HUES48 (cell line): Measurements from ENCODE around the gene DOCK6.
"Not testable (repeated sequence)": the region's sequence is repeated elsewhere in the genome, so short reads cannot be mapped to it uniquely, and the experiment has no call there.

Experiments used
- H3K27ac ChIP-seq: one replicate; pipeline ENCODE4 v1.7.0; 2013; ENCODE audit warnings: low read depth, low read length, inconsistent platforms
- H3K27me3 ChIP-seq: 2 replicates; pipeline ENCODE4 v1.6.1; 2013; ENCODE audit warnings: mild to moderate bottlenecking, low read length; ENCODE audit not compliant: control insufficient read depth, insufficient read depth
- H3K36me3 ChIP-seq: 2 replicates; pipeline ENCODE4 v1.6.1; 2013; ENCODE audit warnings: low read length; ENCODE audit not compliant: control insufficient read depth, insufficient read depth
- H3K4me1 ChIP-seq: 2 replicates; pipeline ENCODE4 v1.6.1; 2013; ENCODE audit warnings: mild to moderate bottlenecking, low read length; ENCODE audit not compliant: control insufficient read depth, insufficient read depth
- H3K4me3 ChIP-seq: 2 replicates; pipeline ENCODE4 v1.5.1; 2013; ENCODE audit warnings: mild to moderate bottlenecking, low read depth, low read length
- H3K9ac ChIP-seq: 2 replicates; pipeline ENCODE4 v1.6.1; 2013; ENCODE audit warnings: mild to moderate bottlenecking, low read depth, low read length, moderate library complexity
- H3K9me3 ChIP-seq: 2 replicates; pipeline ENCODE4 v1.6.1; 2013; ENCODE audit warnings: low read length; ENCODE audit not compliant: control insufficient read depth, insufficient read depth

DOCK6 gene

GRCh38 chr19:11168568-11168967, 93.8 kb downstream of the DOCK6 start:
- no peak overlapping the region for H3K27ac ChIP-seq
- H3K27me3 ChIP-seq: no peaks in the 10 kb centered on the region
- H3K4me1 ChIP-seq: no peaks in the 10 kb centered on the region
- H3K36me3 ChIP-seq: peaks cover 57% of the 10 kb centered on the region
- H3K9me3 ChIP-seq: no peaks in the 10 kb centered on the region
- H3K4me3 ChIP-seq: no peak overlapping the region
- H3K9ac ChIP-seq: no peak overlapping the region

- no peaks in the 10 kb centered on the region for H3K9me3 ChIP-seq
- H3K27me3 ChIP-seq: no peaks in the 10 kb centered on the region
- H3K27ac ChIP-seq: no peak overlapping the region
- H3K4me1 ChIP-seq: no peaks in the 10 kb centered on the region
- H3K9ac ChIP-seq: no peak overlapping the region
- H3K4me3 ChIP-seq: no peak overlapping the region
- H3K36me3 ChIP-seq: peaks cover 43% of the 10 kb centered on the region
Observed at GRCh38 chr19:11166281-11167142, 95.8 kb downstream of the DOCK6 start.

DNA sequence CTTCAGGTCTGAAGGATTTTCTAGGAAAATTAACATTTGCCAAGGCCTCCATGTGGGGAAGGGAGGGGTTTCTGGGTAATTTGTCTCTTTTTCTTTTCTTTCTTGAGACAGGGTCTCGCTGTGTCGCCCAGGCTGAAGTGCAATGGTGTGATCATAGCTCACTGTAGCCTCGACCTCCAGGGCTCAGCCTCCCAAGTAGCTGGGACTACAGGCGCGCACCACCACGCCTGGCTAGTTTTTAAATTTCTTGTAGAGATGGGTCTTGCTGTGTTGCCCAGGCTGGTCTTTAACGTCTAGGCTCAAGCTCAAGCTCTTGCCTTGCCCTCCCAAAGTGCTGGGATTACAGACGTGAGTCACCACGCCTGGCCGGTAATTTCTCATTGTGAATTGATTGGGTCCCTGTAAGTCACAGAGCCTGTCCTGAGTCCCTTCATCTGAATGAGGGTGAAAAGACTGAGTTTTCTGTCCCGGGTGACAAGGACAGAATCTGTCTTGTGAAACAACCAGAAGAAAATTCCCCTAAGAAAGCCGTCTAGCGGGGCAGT, 96.8 kb downstream of the DOCK6 start:
- Histone ChIP-seq H3K27ac (no peak overlapping the region), H3K36me3 (peaks cover 43% of the 10 kb centered on the region), H3K9ac (no peak overlapping the region), H3K27me3 (no peaks in the 10 kb centered on the region), H3K9me3 (no peaks in the 10 kb centered on the region), H3K4me1 (no peaks in the 10 kb centered on the region), H3K4me3 (no peak overlapping the region)

DNA sequence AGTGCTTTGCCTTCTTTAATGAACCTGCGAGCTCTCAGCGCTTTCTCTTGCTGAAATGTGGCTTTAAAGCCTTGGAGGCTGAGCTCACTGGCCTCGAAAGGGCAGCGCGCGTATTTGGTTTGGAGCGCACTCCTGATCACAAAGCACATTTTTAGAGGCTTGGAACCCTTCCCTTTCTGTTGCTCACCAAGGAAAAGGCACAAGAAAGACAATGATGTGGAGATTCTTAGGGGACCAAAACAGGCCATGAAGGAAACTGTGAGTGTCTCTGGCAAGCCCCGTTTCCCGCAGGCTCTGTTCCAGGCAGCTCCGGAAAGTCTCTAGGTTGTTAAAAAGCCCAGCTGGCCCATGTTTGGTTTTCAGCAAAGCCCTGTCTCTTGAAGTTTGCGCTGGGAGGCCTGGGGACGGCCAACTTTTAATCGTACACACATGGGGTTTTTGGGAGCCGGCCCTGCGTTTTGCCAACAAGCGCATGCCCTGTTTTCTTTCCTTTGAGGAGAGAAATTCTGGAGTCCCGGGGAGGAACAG, 97.4 kb downstream of the DOCK6 start:
- H3K36me3 ChIP-seq: peaks cover 37% of the 10 kb centered on the region
- no peak overlapping the region for H3K27ac ChIP-seq
- no peak overlapping the region for H3K4me3 ChIP-seq
- H3K4me1 ChIP-seq: no peaks in the 10 kb centered on the region
- H3K9ac ChIP-seq: 0 out of 2 replicates have a peak overlapping the region, but pooled peaks have one; percentile 18
- no peaks in the 10 kb centered on the region for H3K27me3 ChIP-seq
- H3K9me3 ChIP-seq: no peaks in the 10 kb centered on the region

DNA sequence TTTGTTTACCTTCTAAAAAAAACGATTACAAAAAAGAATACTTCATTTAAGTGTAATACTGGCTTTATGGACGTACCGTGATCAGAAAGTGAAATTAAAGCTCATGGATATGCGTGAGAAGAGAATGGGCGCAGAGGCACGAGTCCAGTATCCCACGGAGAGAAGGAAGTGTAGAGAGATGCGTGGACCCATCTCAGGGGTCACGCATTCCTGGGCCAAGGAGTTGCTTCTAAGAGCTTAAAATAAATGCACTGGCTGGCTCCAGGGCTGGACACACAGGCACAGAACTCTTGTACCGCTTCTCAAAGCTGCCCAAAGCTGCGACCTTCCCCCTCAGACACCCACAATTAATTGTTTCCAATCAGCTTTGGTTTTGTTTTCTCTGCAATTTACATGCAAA, 98.0 kb downstream of the DOCK6 start:
- Histone ChIP-seq H3K27me3 (no peaks in the 10 kb centered on the region), H3K4me1 (no peaks in the 10 kb centered on the region), H3K4me3 (no peak overlapping the region), H3K9me3 (no peaks in the 10 kb centered on the region), H3K9ac (no peak overlapping the region), H3K36me3 (peaks cover 31% of the 10 kb centered on the region), H3K27ac (no peak overlapping the region)

DNA sequence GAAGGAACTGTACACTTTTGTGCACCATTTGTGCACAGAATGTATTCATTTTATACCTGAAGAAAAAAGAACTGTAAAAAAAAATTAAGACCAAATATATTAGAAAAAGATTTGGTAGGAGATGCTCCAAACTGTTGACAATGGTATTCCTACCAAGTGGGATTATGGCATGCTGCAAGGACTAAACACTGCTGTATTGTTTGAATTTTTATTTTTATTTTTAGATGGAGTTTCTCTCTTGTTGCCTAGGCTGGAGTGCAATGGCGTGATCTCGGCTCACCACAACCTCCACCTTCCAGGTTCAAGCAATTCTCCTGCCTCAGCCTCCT, 101.9 kb downstream of the DOCK6 start:
- H3K27me3 ChIP-seq, H3K4me3 ChIP-seq, H3K27ac ChIP-seq, H3K4me1 ChIP-seq, H3K9ac ChIP-seq, H3K36me3 ChIP-seq, H3K9me3 ChIP-seq: not testable (repeated sequence)

- no peaks in the 10 kb centered on the region for H3K27me3 ChIP-seq
- no peaks in the 10 kb centered on the region; the same call in 1 of the 2 replicates for H3K4me1 ChIP-seq
- H3K9me3 ChIP-seq: no peaks in the 10 kb centered on the region
- H3K36me3 ChIP-seq: no peaks in the 10 kb centered on the region
- H3K27ac ChIP-seq: no peak overlapping the region
- no peak overlapping the region for H3K9ac ChIP-seq
- H3K4me3 ChIP-seq: no peak overlapping the region
Observed at GRCh38 chr19:11159598-11160439, 102.5 kb downstream of the DOCK6 start.

DNA sequence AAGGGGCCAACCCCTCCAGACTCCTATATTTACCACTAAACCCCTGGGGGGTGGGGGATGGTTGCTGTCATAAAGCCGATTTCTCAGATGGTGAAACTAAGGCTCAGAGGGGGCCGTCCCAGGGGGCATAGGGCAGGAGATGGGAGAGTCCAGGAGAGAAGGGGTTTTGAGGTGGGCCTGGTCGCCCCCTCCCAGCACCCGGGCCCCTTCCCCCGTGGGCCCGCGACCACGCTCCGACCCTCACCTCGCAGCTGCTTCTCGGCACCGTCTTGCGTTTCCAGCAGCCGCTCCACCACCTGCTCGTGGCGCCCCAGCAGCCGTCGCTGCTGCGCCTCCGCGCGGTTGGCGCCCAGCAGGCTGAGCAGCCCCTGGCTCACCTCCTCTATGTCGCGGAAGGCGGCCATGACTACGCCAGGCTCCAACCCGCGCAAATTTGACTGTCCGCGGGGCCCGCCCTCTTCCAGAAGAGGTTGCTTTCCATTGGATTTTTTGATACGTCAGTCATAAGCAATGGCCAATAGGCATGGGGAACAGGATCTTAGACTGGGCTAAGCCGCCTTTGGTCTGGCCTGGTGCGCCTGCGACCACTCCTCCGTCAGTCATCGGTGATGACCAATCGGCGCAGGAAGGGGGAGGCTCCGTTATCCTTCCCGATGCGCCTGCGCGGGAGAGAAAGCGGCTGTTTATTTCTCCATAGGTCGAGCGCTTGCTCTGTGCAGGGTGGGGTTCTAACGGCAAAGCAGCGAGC, 106.8 kb downstream of the DOCK6 start, which contains the start of gene SPC24:
Gene SPC24 (minus strand): TSS at position 410 of the 748 bp plus-strand sequence. CDS start 6 bp downstream, at position 404.
- H3K9ac ChIP-seq: peak within 1 kb of the TSS; percentile 80
- no peaks in the 10 kb centered on the region for H3K9me3 ChIP-seq
- peak within 1 kb of the TSS; percentile 44 for H3K27ac ChIP-seq
- no peaks in the 10 kb centered on the region for H3K27me3 ChIP-seq
- H3K36me3 ChIP-seq: peaks cover 7% of the 10 kb centered on the region
- peaks cover 4% of the 10 kb centered on the region for H3K4me1 ChIP-seq
- H3K4me3 ChIP-seq: peak within 1 kb of the TSS; percentile 87

DNA sequence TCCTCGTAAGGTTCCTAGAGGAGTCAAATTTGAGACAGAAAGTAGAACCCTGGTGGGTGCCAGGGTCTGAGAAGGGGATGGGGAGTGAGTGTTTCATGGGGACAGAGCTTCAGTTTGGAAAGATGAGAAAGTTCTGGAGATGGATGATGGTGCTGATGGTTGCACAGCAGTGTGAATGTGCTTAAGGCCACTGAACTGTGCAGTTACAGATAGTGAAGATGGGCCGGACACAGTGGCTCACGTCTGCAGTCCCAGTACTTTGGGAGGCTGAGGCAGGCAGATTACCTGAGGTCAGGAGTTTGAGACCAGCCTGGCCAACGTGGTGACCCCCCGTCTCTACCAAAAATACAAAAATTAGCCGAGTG, 107.7 kb downstream of the DOCK6 start:
- Histone ChIP-seq H3K9ac (no peak overlapping the region), H3K4me1 (peaks cover 4% of the 10 kb centered on the region), H3K27ac (no peak overlapping the region), H3K9me3 (no peaks in the 10 kb centered on the region), H3K36me3 (peaks cover 7% of the 10 kb centered on the region), H3K27me3 (no peaks in the 10 kb centered on the region), H3K4me3 (peak overlapping the region; percentile 87)

DNA sequence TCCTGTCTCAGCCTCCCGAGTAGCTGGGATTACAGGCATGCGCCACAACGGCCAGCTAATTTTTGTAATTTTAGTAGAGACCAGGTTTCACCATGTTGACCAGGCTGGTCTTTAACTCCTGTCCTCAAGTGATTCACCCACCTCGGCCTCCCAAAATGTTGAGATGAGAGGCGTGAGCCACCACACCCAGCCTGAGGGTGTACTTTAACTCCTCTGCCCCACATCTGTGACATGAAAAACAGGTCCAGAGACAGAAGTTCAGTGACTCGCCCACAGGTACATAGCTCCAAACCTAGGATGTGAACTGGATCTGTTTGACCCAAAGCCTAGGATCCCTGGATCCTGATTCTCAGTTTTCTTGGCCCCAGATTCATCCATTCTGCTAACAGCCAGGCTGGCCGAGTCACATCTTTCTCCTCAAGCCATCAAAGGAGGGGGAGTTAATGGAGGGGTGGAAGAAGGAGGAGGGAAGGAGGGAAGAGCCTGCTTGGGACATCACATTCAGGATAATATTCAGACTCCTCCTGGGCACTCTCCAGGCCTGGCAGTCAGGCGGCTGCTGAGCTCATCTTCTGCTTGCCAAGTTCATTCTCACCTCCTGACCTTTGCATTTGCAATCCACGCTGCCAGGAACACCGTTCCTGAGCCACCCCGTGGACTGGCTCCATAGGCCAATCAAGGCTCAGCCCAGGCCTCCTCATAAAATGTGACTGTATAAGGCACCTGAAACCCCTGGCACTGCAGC, 109.8 kb downstream of the DOCK6 start:
- Histone ChIP-seq H3K4me3 (no peak overlapping the region), H3K27ac (no peak overlapping the region)

More for the DNA sequence above, 109.8 kb downstream of the DOCK6 start:
- Histone ChIP-seq H3K9ac (no peak overlapping the region), H3K9me3 (no peaks in the 10 kb centered on the region), H3K4me1 (peaks cover 4% of the 10 kb centered on the region), H3K36me3 (peaks cover 23% of the 10 kb centered on the region), H3K27me3 (no peaks in the 10 kb centered on the region)
